DOHH2 (cell line): ENCODE data around the gene DNASE2B.

Source experiments
- H3F3A ChIP-seq: fragments of 200-600 bp; sonication (generic), shearing (Covaris generic); 2 replicates; pipeline ENCODE4 v1.6.0; 2016; ENCODE audit warnings: antibody characterized with exemption, mild to moderate bottlenecking; ENCODE audit not compliant: control insufficient read depth, insufficient read depth
- H3K27ac ChIP-seq: fragments of 200-600 bp; sonication (generic); 2 replicates; pipeline ENCODE4 v1.5.1; 2014; ENCODE audit warnings: low read depth, mild to moderate bottlenecking, low read length, moderate library complexity
- H3K27me3 ChIP-seq: fragments of 200-600 bp; sonication (generic); 2 replicates; pipeline ENCODE4 v1.6.1; 2014; ENCODE audit warnings: mild to moderate bottlenecking, low read length, mixed read lengths; ENCODE audit not compliant: control insufficient read depth
- H3K36me3 ChIP-seq: fragments of 200-600 bp; sonication (generic); 2 replicates; pipeline ENCODE4 v1.6.1; 2014; ENCODE audit warnings: mild to moderate bottlenecking, low read length, moderate library complexity, mixed read lengths; ENCODE audit not compliant: control insufficient read depth
- H3K4me1 ChIP-seq: fragments of 200-600 bp; sonication (generic); 2 replicates; pipeline ENCODE4 v1.6.1; 2014; ENCODE audit warnings: mild to moderate bottlenecking, low read length, mixed read lengths; ENCODE audit not compliant: control insufficient read depth
- H3K4me2 ChIP-seq: fragments of 200-600 bp; sonication (generic); 2 replicates; pipeline ENCODE4 v1.6.0; 2014; ENCODE audit warnings: mild to moderate bottlenecking, low read length, moderate library complexity
- H3K4me3 ChIP-seq: fragments of 200-600 bp; sonication (generic); 2 replicates; pipeline ENCODE4 v1.5.1; 2014; ENCODE audit warnings: mild to moderate bottlenecking, low read length, mixed read lengths
- H3K79me2 ChIP-seq: fragments of 200-600 bp; sonication (generic); 2 replicates; pipeline ENCODE4 v1.6.1; 2014; ENCODE audit warnings: mild to moderate bottlenecking, low read length, mixed read lengths; ENCODE audit not compliant: control insufficient read depth
- H3K9me2 ChIP-seq: fragments of 200-600 bp; sonication (generic); replicated peaks from 2 replicates; pipeline ENCODE4 v1.6.1; 2014; ENCODE audit warnings: mild to moderate bottlenecking, low read length, mixed read lengths; ENCODE audit not compliant: control insufficient read depth
- H3K9me3 ChIP-seq: fragments of 200-600 bp; sonication (generic); 2 replicates; pipeline ENCODE4 v1.6.1; 2014; ENCODE audit warnings: antibody characterized with exemption, low read length, mixed read lengths; ENCODE audit not compliant: control insufficient read depth, insufficient read depth
- H4K20me1 ChIP-seq: fragments of 200-600 bp; sonication (generic); 2 replicates; pipeline ENCODE4 v1.6.0; 2014; ENCODE audit warnings: low read depth, mild to moderate bottlenecking, antibody characterized with exemption, low read length, moderate library complexity; ENCODE audit not compliant: control insufficient read depth, insufficient read depth
- EZH2phosphoT487 ChIP-seq: fragments of 200-600 bp; sonication (generic); IDR thresholded peaks from 2 replicates; pipeline ENCODE4 v1.6.1; 2017; ENCODE audit warnings: borderline replicate concordance, mild to moderate bottlenecking, antibody characterized with exemption, low read length, moderate library complexity, mixed read lengths
- TF ChIP-seq, protein P1 (sequence below): fragments of 200-600 bp; sonication (generic); IDR thresholded peaks from one replicate; pipeline ENCODE4 v1.5.1; 2014; ENCODE audit warnings: antibody characterized with exemption, mild to moderate bottlenecking, low read depth, low read length; ENCODE audit not compliant: poor library complexity, severe bottlenecking

The DNASE2B gene

GRCh38 chr1:84410328-84411095, 12.2 kb downstream of the DNASE2B start:
- no peaks in the 10 kb centered on the region for H3K36me3 ChIP-seq
- no peak overlapping the region for H3K4me2 ChIP-seq
- no peaks in the 10 kb centered on the region for H3K9me2 ChIP-seq
- H3K9me3 ChIP-seq = no peaks in the 10 kb centered on the region
- H3F3A ChIP-seq = no peaks in the 10 kb centered on the region
- H3K79me2 ChIP-seq = no peaks in the 10 kb centered on the region
- no peak overlapping the region for H3K4me3 ChIP-seq
- no peak for TF ChIP-seq EZH2phosphoT487
- TF ChIP-seq, protein P1, sequence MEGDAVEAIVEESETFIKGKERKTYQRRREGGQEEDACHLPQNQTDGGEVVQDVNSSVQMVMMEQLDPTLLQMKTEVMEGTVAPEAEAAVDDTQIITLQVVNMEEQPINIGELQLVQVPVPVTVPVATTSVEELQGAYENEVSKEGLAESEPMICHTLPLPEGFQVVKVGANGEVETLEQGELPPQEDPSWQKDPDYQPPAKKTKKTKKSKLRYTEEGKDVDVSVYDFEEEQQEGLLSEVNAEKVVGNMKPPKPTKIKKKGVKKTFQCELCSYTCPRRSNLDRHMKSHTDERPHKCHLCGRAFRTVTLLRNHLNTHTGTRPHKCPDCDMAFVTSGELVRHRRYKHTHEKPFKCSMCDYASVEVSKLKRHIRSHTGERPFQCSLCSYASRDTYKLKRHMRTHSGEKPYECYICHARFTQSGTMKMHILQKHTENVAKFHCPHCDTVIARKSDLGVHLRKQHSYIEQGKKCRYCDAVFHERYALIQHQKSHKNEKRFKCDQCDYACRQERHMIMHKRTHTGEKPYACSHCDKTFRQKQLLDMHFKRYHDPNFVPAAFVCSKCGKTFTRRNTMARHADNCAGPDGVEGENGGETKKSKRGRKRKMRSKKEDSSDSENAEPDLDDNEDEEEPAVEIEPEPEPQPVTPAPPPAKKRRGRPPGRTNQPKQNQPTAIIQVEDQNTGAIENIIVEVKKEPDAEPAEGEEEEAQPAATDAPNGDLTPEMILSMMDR = no peak
- H4K20me1 ChIP-seq = no peaks in the 10 kb centered on the region
- H3K27me3 ChIP-seq = no peaks in the 10 kb centered on the region
- H3K27ac ChIP-seq = no peak overlapping the region
- H3K4me1 ChIP-seq = no peaks in the 10 kb centered on the region

DNA sequence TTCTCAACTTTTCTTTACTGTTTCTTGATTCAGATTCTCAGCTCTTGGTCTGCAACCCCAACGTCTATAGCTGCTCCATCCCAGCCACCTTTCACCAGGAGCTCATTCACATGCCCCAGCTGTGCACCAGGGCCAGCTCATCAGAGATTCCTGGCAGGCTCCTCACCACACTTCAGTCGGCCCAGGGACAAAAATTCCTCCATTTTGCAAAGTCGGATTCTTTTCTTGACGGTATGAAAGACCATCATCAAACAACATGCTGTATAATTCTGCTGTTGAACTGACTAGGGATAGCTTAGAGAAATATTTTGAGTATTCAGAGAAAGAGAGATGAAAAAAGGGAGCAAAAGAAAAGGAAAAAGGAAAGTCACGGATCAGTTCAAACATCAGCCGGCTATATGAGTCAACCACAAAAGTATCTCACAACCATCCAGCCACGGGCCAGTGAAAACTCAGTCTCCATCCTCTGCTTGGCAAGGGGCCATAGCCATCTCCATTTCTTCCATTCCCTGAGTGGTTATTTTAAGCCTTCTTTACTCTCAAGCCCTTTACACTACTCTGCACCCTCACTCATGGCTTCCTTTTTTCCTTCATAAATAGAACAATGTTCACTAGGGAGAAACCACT, 14.1 kb downstream of the DNASE2B start:
- Histone ChIP-seq H3K4me1 (no peaks in the 10 kb centered on the region), H4K20me1 (no peaks in the 10 kb centered on the region), H3K79me2 (no peaks in the 10 kb centered on the region), H3K4me2 (no peak overlapping the region), H3K9me3 (no peaks in the 10 kb centered on the region), H3K36me3 (no peaks in the 10 kb centered on the region), H3K9me2 (no peaks in the 10 kb centered on the region), H3F3A (no peaks in the 10 kb centered on the region), H3K27ac (no peak overlapping the region), H3K4me3 (no peak overlapping the region), H3K27me3 (no peaks in the 10 kb centered on the region)
- TF ChIP-seq EZH2phosphoT487 = no peak
- TF ChIP-seq, protein P1 = no peak

GRCh38 chr1:84415396-84415795, 17.1 kb downstream of the DNASE2B start:
- H4K20me1 ChIP-seq = no peaks in the 10 kb centered on the region
- H3K27ac ChIP-seq = no peak overlapping the region
- no peak for TF ChIP-seq EZH2phosphoT487
- H3K4me1 ChIP-seq = no peaks in the 10 kb centered on the region
- H3K9me3 ChIP-seq = no peaks in the 10 kb centered on the region
- H3K4me3 ChIP-seq = no peak overlapping the region
- no peak overlapping the region for H3K4me2 ChIP-seq
- H3K79me2 ChIP-seq = no peaks in the 10 kb centered on the region
- no peaks in the 10 kb centered on the region for H3K36me3 ChIP-seq
- H3F3A ChIP-seq = no peaks in the 10 kb centered on the region
- no peaks in the 10 kb centered on the region for H3K9me2 ChIP-seq
- H3K27me3 ChIP-seq = no peaks in the 10 kb centered on the region

DNA sequence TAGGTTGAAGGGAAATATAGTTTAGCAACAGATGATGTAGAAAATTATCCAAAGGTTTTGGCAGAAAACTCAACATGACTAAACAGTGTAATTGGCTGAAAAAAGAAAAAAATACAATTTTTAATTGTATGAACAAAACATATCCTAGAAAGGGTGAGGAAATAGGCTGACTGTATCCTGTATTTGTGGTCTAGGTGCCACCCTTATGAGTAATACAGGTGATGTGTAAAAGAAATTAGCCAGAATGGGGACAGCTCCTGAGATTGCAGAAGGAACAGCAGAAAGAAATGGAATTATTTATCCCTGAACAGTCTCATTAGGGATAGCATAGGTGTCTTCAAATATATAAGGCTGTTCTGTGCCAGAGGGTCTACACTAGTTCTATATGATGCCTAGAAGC, 24.6 kb downstream of the DNASE2B start:
- H4K20me1 ChIP-seq = no peaks in the 10 kb centered on the region
- TF ChIP-seq EZH2phosphoT487 = no peak
- TF ChIP-seq, protein P1 = no peak
- H3K9me2 ChIP-seq = no peaks in the 10 kb centered on the region
- no peaks in the 10 kb centered on the region for H3K27me3 ChIP-seq
- H3K9me3 ChIP-seq = no peaks in the 10 kb centered on the region
- H3F3A ChIP-seq = no peaks in the 10 kb centered on the region
- H3K4me1 ChIP-seq = no peaks in the 10 kb centered on the region
- H3K4me3 ChIP-seq = no peak overlapping the region
- H3K27ac ChIP-seq = no peak overlapping the region
- no peaks in the 10 kb centered on the region for H3K36me3 ChIP-seq
- H3K4me2 ChIP-seq = no peak overlapping the region
- no peaks in the 10 kb centered on the region for H3K79me2 ChIP-seq
